Activated CD4-positive, alpha-beta T cell treated with anti-CD3 and anti-CD28 coated beads for 24 hours (primary cell): ENCODE results near the gene DHRS1.

ENCODE experiments used
- DNase-seq, 2 donors: peaks; one replicate each; pipeline ENCODE4 v3.0.0-alpha.2; 2020; ENCODE audit warnings: low read depth in 2 of 2

The DHRS1 gene

DNA sequence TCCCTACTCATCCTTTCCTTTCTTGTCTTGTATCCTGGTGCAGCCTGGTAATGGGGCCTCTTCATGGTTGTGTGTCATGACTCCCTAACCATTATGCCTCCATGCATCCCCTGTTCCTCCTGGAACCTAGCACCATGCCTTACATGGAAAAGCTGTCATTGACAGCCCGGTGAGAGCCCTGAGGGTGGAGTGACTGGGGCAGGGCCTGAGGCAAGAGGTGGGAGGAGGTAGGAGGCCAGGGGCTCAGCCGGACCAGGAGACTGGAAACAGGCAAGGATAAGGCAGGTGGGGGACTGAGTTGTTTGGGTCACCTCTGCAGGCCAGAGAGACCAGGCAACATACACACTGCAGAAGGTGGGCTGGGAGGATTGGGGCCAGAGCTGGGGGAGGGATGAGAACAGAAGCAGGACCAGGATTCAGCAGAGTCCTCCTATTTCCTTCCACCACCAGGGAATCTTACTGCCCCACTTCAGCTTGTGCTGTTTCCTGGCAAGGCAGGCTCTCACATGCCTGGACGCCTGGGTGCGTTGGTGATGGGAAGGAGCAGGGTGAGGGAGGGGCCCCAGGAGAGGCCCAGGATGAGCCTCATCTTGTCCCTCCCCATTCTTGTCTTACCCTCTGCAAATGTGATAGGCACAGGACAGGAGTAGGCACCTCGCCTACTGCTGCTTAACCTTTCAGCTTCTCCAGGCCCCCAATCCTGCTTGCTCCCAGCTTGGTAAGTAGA lies 10.1 kb upstream of the DHRS1 start, which contains the start of gene LTB4R2:
Gene LTB4R2 (plus strand): TSS at position 603 of the 727 bp plus-strand sequence. CDS start 525 bp downstream, outside the sequence.
- DNase-seq = no peak

DNA sequence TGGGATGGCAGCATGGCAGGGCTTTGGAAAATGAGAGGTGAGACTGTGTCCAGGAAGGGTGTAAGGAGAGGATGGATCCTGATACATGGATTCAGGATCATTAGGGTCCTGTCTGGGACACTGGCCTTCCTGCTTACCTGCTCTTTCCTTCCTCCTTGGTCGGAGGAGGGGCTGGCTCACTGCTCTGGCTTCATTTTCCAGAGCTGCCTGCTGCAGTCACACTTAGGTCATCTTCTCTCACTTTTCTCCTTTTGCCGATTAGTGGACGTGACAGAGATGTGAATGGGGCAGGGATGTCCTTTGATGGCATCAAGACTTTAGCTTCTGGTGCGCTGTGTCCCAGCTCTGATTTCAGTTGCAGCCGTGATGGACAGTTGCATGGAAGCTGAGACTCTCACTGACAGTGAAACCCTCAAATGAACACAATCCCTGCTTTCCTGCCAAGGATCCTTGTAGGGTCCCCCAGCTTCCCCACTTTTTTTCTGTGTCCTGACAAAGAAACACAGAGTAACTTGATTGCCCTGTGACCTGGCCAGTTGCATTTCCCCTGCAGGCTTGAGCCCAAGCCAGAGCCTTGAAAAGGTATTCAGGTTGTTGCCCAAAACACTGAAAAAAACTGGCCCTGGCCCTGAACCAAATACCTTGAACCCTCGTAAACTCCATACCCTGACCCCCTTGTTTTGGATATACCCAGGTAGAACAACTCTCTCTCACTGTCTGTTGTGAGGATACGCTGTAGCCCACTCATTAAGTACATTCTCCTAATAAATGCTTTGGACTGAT lies 9.0 kb upstream of the DHRS1 start:
- no peak for DNase-seq

DNA sequence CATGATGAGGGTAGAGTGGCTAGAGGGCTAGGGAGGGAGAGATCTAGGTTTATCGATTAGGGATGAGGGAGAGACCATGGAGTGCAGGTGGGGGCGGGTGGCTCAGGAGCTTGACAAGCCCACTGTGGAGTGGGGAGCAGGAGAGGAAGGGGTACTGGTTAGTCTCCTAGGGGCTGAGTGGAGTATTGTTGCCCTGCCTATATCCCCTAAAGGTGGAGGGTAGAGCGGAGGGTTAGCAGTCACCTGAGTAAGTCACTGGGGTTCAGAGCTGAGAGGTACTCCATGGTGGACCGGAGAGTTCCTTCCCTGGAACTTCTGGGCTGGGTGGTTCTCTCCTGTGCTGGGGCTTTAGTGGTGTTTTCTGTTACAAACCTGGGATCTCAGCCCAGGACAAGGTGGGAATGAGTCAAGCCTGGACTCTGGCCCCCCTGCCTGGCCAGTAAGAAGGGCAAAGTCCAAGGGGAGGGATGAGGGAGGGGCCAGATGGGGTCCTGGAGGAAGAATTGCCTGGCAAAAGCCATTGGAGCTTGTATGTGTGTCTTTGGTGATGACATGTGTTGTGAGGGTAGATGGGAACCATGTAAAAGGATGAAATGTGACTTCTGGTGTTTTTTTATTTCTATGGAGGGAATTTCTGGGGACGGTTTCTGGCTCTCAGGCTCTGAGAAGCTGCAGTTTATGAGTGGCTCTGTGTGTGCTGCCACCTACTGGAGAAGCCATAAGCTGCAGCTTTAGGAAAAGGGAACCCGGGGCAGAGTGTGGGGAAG lies 8.2 kb upstream of the DHRS1 start, which contains the start of gene CIDEB:
Gene CIDEB (minus strand): TSS at position 403 of the 767 bp plus-strand sequence. CDS start 119 bp downstream, at position 284.
- DNase-seq = peak in 1 of 2 donors; percentile 43

DNA sequence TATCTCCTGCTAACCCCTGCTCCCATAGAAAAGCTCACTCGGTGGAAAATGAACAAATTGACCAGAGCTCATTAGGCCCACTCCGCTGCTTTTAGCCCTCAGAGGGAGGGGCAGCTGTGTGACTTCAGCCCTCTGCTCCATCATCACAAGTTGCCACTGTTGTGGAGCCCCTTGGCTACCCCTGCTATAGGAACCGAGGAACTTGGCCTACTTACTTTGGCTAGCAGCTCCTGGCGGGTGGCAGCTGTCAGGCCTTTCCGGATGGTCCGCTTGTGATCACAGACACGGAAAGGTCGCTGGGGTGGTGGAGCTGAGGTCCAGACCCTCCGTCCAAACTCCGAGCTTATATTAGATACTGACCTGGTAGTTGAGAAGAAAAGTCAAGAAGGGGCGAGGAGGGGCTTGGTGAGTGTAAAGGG lies 7.6 kb upstream of the DHRS1 start:
- DNase-seq = no peak

DNA sequence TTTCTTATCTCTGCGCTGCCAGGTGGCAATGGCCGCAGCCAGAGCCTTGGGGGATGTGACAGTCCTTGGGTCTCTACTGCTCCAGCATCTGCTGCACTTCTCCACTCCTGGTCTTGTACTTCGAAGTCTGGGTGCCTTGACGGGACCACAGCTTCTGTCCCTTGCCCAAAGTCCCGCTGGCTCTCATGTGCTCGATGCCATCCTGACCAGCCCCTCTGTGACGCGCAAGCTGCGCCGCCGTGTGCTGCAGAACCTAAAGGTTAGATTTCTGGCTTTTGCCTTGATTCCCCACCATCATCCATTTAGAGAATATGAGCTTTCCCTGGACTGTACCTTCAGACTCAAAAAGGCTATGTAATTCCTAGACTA lies 4.4 kb upstream of the DHRS1 start:
- DNase-seq = no peak

DNA sequence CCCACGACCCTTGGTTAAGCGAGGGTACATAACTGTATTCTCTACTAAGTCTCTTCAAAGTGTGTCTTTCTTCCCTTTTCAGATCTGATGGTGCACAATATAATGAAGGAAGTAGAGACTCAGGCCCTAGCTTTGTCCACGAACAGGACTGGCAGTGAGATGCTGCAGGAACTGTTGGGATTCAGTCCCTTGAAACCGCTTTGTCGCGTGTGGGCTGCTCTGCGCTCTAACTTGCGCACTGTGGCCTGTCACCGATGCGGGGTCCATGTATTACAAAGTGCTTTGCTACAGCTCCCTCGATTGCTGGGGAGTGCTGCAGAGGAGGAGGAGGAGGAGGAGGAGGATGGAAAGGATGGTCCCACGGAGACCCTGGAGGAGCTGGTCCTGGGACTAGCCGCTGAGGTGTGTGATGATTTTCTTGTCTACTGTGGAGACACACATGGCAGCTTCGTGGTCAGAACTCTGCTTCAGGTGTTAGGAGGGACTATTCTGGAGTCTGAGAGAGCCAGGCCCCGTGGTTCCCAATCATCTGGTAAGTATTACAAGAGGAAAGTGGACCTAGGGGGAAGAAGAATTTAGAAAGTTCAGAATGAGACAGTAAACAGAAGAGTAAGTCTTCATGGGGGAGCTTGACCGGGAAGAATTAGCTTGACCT lies 873 bp upstream of the DHRS1 start:
- no peak for DNase-seq

DNA sequence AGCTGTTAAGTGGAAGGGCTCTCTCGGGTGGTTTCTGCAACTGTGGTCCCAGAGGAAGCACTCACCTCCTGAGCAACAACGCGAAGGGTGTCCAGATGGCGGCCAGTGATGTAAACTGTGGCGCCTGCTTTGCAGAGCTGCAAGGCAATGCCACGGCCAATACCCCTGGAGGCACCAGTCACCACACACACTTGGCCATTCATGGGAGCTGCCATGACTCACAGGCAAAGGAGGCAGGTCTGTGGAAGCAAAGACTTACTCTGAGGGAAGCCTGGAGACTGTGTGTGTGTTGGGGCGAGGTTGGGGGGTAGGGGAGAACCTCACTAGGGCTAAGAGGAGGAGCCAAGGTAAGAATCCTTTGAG lies 707 bp downstream of the DHRS1 start:
- no peak for DNase-seq

DNA sequence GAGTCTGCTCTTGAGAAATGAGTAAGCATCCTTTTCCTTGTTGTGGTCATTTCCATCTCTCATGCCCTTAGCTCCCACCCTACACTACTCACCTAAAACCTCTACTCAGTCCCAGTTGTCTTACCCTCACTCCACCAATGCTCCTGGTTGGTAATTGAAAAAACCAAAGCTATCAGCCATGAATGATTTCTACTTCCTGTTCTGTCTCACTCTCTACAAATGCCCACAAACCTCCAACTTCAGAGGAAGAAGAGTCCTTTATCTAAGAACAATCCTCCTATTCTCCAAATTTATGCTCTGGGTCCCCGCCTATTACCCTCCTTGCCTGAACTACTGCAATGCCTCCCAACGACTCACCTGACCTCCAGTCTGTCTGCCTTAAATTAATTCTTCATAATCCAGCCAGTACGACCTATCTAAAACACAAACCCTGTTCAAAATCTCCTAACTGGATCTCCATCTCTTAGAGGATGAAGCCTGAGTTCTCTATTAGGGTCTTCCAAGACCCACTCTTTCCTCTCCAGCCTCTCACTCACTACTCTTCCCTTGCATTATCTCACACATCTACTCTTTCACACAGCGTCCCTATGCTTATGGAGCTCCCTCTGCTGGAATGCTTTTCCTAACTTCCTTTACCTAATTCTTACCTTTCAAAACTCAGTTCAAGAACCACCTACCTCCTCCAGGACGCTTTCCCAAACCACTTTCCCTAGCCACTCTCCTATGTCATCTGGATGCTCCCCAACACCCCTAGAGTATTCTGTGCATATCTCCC lies 2.2 kb downstream of the DHRS1 start:
- DNase-seq = no peak

DNA sequence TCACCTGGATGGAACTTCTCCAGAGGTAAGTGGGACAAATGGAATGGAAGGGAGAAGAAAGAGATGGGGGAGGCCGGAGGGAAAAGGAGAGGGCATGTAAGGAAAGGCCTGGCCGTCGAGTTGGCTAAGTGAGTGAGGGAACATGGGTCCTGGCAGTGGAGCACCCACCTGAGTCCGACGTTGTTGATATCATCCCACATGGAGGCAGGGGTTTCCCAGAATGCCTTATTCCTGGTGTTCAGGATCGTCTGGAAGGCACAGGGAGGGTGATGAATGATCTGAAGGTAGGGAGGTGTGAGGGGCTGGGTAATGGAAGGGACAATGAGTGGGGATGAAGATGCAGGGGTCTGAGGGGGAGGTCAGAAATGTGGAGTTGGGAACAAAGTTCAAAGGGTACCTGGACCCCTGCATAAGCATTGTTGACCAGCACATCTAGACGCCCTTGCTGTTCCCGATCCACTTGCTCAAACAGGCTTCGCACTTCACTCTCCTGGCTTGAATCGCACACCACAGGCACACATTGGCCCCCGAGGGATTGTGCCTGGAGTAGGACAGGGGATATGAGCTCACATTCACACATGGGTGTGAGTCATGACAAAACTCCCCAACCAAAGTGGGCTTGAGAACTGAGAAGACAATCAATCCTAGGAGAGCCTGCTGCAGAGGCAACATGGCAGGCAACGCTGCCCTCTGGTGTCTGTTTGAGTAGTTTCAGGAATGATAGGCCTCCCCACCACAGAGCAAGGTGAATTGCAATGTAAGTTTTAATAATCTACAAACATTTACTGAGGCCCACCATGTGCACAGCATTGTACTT lies 3.0 kb downstream of the DHRS1 start:
- DNase-seq = peak; percentile 53 to 59

DNA sequence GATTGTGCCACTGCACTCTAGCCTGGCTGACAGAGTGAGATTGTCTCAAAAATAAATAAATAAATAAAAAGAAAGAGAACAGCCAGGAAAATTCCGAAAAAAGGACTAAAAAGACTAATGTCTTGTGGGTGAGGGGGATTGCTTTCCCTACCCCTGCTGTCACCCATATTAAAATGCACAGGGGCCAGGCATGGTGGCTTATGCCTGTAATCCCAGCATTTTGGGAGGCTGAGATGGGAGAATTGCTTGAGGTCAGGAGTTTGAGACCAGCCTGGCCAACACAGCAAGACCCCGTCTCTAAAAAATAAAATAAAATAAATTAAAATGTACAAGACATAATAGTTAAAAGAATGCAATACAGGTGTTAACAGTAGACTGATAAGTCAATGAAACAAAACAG lies 6.1 kb downstream of the DHRS1 start:
- no peak for DNase-seq

DNA sequence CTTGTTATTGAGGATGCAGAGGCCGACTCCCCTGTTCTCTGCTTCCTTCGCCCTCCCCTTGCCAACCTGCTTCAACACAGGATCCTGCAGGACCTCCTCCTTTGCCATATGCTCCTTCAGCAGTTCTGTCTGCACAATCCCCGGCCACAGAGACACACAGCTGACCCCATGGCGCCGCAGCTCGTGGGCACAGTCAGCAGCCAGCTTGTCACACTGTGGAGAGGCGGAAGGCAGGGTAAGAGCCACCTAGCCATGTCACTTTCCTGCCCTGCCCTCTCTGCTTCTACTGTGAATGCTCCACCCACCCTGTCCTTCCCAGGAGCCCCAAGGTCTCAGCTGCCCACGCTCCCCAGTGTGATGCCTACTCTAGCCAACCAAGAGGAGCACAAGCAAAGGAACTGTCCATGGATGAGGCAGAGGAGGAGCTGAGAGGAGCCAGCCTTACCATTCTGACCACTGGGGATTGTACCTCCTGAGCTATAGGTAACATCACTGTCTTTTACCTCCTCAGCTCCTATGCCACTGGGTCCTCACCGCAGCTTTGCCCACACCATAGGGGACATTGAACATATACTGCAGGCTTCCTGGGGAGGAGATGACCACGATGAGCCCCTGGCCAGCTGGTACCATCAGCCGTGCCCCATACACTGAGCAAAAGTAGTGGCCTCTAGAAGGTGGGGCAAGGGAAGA lies 7.3 kb downstream of the DHRS1 start:
- DNase-seq = no peak

DNA sequence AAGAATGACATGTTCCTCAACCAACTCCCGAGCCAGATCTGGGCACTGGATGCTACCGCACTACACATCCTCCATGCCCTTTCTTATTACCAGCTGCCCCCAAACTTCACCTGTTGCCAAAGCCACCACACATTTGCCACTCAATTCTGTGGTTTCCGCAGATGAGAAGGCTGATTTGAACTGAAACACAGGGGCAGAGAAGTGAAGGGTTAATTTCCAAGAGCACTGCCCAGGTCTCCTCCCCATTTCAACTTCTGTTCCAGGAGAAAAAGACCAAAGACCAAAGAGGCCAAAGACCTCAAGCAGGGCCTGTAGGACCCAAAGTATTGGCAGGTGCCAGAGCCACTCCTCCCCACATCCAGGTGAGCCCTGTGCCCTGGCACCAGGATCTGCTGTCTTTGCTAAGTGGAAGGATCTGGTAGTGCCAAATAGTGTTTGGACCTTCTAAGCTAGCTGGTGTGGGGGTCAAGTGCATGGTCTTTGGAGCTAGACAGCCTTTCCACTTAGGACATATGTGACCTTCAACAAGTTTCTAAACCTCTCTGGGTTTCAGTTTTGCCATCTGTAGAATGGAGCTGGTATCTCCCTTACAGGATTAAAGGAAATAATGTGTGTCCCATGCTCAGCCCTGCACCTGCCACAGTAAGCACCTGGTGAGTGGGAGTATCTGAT lies 8.0 kb downstream of the DHRS1 start:
- no peak for DNase-seq

DNA sequence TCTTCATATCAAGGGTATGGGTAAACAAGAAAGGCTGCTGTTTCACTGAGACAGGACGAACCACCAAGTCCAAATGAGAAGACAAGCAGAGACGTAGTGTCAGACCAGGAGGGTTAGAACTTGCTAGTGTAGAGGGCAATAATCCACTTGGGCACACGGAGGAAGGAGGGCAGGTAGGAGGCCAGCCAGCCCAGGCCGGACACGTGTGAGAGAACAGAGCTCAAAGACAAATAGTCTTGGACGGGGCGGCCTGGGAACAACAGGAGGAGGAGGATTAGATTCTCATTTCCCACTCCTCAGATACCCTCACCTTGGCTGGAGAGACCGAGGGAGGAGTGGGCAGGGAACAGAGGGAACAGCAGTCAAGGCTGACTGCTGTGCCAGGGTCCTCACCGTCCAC lies 8.8 kb downstream of the DHRS1 start:
- DNase-seq = no peak

DNA sequence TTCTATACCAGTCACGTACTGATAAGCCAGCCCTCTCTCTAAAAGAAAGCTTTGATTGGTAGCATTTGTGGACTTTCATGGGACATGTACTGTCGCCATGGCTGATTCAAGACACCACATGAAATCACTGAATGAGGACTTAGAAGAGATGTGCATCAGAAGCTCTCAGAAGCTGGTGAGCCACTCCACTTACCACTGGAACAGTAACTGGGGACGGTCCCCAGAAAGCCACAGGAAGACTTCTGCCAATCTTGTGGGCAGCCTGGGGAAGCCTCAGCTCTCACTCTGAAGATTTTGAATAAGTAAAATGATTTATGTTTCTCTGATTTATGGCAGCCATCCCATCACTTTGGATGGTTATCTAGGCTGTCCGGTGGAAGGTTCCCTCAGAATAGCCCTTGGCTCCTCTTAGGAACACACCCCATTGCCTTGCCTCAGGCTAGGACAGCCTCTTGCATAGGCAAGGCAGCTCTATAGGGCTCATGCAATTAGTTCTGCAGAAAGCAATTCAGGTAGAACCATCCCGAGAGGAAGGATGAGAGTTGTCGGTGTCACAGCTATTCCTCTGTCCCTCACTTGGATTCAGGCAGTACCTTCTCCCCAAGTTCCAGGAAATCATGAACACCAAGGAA lies 9.8 kb downstream of the DHRS1 start:
- DNase-seq = peak; percentile 33 to 50

DNA sequence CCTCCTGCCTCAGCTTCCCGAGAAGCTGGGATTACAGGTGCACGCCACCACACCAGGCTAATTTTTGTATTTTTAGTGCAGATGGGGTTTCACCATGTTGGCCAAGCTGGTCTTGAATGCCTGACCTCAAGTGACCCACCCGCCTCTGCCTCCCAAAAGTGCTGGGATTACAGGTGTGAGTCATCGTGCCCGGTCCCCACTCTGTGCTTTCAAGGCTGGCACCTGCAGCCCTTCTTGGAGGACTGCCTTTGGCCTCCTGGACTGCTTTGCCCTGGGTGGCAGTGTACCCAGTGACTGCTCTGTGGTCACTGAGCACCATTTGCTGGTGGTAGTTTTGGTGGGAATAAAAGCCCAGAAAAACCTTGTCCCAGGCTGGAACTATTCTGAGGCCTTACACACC lies 12.6 kb downstream of the DHRS1 start:
- no peak for DNase-seq

DNA sequence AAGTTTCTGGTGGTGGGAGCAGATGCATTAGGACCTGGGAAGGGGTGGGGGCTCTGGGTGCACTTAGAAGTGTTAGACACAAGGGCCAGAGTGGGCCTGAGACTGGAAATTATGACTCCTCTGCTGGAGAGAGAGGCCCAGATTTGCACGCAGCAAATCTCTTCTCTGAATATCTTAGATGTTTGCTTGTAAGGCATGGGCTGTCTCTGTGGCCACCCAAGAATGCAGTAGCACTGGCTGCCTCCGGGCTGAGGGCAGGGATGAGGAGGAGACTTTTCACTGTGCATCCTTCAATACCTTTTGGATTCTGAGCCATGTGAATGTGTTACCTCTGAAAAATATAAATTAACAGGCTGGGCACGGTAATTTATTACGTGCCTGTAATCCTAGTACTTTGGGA lies 14.2 kb downstream of the DHRS1 start:
- DNase-seq = no peak

DNA sequence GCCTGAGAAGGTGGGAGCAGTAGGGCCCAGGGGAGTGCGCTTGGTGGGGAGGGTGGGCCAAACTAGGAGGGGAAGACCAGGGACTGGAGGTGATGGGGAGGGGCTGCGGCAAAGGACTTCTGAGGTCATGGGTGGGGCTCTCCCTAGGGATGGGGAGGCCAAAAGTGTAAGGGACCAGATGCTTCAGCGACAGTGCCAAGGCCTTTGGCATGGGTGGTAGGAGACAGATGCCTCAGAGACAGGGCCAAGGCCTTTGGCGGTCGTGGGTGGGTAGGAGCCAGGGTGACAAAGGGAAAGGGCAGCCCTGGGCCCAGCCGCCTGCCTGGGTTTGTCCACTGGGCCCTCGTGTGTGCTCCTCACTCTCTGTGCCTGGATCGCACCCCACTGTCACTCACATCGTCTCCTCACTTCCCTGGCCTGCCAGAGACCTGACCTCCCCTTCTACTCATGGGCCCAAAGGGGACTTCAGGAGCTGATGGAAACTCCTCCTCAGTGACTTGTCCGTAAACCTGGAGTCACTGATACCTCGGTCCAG lies 15.0 kb downstream of the DHRS1 start:
- no peak for DNase-seq

DNA sequence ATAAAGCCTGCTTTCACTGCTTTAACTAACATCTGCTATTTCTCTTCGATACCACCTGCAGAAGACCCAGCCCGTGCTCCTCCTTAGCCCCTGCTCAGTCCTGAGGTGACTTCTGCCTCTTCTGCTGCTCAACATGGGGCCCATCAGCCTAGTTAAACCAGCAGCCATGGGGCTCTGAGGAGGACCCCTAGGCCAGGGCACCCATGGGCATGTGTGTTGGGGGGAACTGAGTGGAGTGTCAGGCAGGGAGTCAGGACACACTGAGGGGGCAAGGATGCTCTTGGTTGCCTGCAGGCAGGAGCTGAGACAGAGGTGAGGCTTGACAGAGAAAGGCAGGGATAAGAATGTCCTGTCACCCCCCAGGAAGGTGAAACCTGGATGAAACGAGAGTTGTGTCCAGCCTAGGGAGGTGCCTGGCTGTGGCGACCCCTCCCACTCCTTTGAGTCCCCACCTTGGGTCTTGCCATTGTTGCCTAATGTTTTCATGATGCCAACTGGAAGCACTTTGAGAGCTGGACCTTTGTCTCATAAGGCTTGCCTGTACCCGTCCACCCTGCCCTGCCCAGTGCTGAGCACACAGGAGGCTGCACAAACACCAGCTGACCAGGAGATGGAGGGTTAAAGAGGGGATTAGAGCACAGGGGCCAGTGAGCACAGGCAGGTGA lies 15.7 kb downstream of the DHRS1 start:
- DNase-seq = no peak
